GM12874 (cell line): ENCODE measurements around the gene SCN4B.

Source experiments
- CTCF ChIP-seq: IDR thresholded peaks from 2 replicates; pipeline ENCODE4 v1.5.1; 2011; ENCODE audit warnings: low read depth, mild to moderate bottlenecking, control low read depth, low read length, moderate library complexity; ENCODE audit not compliant: insufficient read depth

SCN4B gene

GRCh38 chr11:118139578-118139977 is 13.0 kb downstream of the SCN4B start:
- TF ChIP-seq CTCF: no peak

GRCh38 chr11:118138839-118139420 is 13.7 kb downstream of the SCN4B start:
- TF ChIP-seq CTCF: no peak

- TF ChIP-seq CTCF: no peak
Measured at GRCh38 chr11:118136801-118137200, 15.8 kb downstream of the SCN4B start.

- TF ChIP-seq CTCF: no peak
Measured at GRCh38 chr11:118136341-118136740, 16.3 kb downstream of the SCN4B start.

GRCh38 chr11:118135796-118136165 is 16.8 kb downstream of the SCN4B start:
- no peak for TF ChIP-seq CTCF

GRCh38 chr11:118135051-118135795 is 17.4 kb downstream of the SCN4B start:
- TF ChIP-seq CTCF: no peak

GRCh38 chr11:118133816-118134215 is 18.8 kb downstream of the SCN4B start:
- TF ChIP-seq CTCF: no peak
